Progenitor cell of endocrine pancreas (in vitro differentiated cells): ENCODE data around the gene PRR35. TPM values are rescaled to one million over a fixed set of nuclear protein-coding genes. Genes with fewer than 3 reads are reported as not detected.

Experiments used
- DNase-seq: peaks from one replicate; pipeline ENCODE4 v3.0.0; 2021; ENCODE audit warnings: low spot score; ENCODE audit not compliant: unreplicated experiment
- H3K27ac Mint-ChIP-seq: 2 replicates; pipeline ENCODE4 v1.8.0; 2021; ENCODE audit warnings: mild to moderate bottlenecking, moderate library complexity, mixed read lengths
- H3K27me3 Mint-ChIP-seq: 2 replicates; pipeline ENCODE4 v1.8.0; 2021; ENCODE audit warnings: mixed read lengths
- H3K36me3 Mint-ChIP-seq: 2 replicates; pipeline ENCODE4 v1.8.0; 2022; ENCODE audit warnings: mixed read lengths; ENCODE audit not compliant: insufficient read depth
- H3K4me1 Mint-ChIP-seq: 2 replicates; pipeline ENCODE4 v1.8.0; 2021; ENCODE audit warnings: low read depth, mixed read lengths
- H3K4me3 Mint-ChIP-seq: 2 replicates; pipeline ENCODE4 v1.8.0; 2021; ENCODE audit warnings: low read depth, mild to moderate bottlenecking, moderate library complexity, mixed read lengths
- H3K9me3 Mint-ChIP-seq: 2 replicates; pipeline ENCODE4 v1.8.0; 2021; ENCODE audit warnings: low read depth, mixed read lengths
- total RNA-seq: library from RNA; stranded (reverse); gene quantifications from 2 replicates; pipeline ENCODE4 v1.2.1, GENCODE V29; 2021
- TF ChIP-seq, protein P1 (sequence below): fragments of 200-600 bp; sonication (generic); IDR thresholded peaks from one replicate; pipeline ENCODE4 v1.5.0; 2021; ENCODE audit warnings: antibody characterized with exemption, mild to moderate bottlenecking; ENCODE audit not compliant: unreplicated experiment

PRR35 gene
- total RNA-seq, 1 donor from 2014 or later = not detected

DNA sequence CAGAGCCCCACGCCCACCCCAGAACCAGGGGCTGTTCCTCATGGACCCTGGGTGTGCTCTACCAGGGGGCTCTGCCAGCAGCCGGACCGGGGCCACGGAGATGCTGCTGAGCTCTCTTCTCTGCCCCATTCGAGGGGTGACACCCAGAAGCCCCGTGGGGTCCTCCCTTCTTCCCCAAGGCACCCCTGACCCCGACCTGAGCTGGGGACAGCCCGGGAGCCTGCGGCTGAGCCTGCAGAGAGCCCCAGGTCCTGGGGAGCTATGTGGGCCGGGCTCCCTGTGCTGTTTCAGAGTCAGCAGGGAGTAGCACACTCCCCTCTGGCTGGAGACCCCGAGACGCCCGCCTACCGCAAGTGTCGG, 1.2 kb upstream of the PRR35 start:
- no peaks in the 10 kb centered on the region for H3K4me1 Mint-ChIP-seq
- H3K4me3 Mint-ChIP-seq = no peak overlapping the region
- TF ChIP-seq, protein P1, sequence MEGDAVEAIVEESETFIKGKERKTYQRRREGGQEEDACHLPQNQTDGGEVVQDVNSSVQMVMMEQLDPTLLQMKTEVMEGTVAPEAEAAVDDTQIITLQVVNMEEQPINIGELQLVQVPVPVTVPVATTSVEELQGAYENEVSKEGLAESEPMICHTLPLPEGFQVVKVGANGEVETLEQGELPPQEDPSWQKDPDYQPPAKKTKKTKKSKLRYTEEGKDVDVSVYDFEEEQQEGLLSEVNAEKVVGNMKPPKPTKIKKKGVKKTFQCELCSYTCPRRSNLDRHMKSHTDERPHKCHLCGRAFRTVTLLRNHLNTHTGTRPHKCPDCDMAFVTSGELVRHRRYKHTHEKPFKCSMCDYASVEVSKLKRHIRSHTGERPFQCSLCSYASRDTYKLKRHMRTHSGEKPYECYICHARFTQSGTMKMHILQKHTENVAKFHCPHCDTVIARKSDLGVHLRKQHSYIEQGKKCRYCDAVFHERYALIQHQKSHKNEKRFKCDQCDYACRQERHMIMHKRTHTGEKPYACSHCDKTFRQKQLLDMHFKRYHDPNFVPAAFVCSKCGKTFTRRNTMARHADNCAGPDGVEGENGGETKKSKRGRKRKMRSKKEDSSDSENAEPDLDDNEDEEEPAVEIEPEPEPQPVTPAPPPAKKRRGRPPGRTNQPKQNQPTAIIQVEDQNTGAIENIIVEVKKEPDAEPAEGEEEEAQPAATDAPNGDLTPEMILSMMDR = no peak
- H3K27ac Mint-ChIP-seq = no peak overlapping the region
- DNase-seq = no peak
- H3K36me3 Mint-ChIP-seq = peaks cover 1% of the 10 kb centered on the region
- peaks cover 24% of the 10 kb centered on the region for H3K27me3 Mint-ChIP-seq
- H3K9me3 Mint-ChIP-seq = no peaks in the 10 kb centered on the region

- DNase-seq = no peak
- H3K9me3 Mint-ChIP-seq = no peaks in the 10 kb centered on the region
- H3K27me3 Mint-ChIP-seq = peaks cover 24% of the 10 kb centered on the region
- H3K4me3 Mint-ChIP-seq = no peak overlapping the region
- no peaks in the 10 kb centered on the region for H3K4me1 Mint-ChIP-seq
- no peak overlapping the region for H3K27ac Mint-ChIP-seq
- TF ChIP-seq, protein P1 = no peak
- H3K36me3 Mint-ChIP-seq = no peaks in the 10 kb centered on the region
Measured at GRCh38 chr16:559411-560203, 587 bp upstream of the PRR35 start.

GRCh38 chr16:560701-561412, 663 bp downstream of the PRR35 start:
- Mint-ChIP-seq H3K9me3 (no peaks in the 10 kb centered on the region), H3K4me1 (peaks cover 1% of the 10 kb centered on the region), H3K4me3 (no peak overlapping the region), H3K36me3 (no peaks in the 10 kb centered on the region), H3K27me3 (peaks cover 24% of the 10 kb centered on the region), H3K27ac (no peak overlapping the region)
- TF ChIP-seq, protein P1 = no peak
- no peak for DNase-seq

DNA sequence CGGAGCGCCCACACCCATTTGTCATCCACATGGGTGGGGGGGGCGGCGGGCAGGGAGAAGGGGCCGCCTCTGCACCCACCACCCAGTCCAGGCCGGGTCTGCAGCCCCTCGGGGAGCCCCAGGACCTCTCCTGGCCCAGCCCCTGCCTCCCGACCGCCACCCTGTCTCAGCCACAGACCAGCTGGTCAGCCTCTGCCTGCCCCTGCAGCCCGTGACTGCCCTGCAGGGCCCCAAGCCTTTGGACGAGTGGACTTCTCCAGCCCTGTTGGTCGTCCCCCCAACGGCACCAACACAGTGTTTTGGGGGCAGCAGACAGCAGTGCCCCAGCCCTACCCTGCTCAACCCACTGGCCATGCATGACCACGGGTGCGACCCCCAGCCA, 1.2 kb downstream of the PRR35 start:
- Mint-ChIP-seq H3K4me1 (peaks cover 1% of the 10 kb centered on the region), H3K4me3 (no peak overlapping the region), H3K27me3 (peaks cover 24% of the 10 kb centered on the region), H3K36me3 (no peaks in the 10 kb centered on the region), H3K9me3 (no peaks in the 10 kb centered on the region), H3K27ac (no peak overlapping the region)
- TF ChIP-seq, protein P1 = no peak
- no peak for DNase-seq

DNA sequence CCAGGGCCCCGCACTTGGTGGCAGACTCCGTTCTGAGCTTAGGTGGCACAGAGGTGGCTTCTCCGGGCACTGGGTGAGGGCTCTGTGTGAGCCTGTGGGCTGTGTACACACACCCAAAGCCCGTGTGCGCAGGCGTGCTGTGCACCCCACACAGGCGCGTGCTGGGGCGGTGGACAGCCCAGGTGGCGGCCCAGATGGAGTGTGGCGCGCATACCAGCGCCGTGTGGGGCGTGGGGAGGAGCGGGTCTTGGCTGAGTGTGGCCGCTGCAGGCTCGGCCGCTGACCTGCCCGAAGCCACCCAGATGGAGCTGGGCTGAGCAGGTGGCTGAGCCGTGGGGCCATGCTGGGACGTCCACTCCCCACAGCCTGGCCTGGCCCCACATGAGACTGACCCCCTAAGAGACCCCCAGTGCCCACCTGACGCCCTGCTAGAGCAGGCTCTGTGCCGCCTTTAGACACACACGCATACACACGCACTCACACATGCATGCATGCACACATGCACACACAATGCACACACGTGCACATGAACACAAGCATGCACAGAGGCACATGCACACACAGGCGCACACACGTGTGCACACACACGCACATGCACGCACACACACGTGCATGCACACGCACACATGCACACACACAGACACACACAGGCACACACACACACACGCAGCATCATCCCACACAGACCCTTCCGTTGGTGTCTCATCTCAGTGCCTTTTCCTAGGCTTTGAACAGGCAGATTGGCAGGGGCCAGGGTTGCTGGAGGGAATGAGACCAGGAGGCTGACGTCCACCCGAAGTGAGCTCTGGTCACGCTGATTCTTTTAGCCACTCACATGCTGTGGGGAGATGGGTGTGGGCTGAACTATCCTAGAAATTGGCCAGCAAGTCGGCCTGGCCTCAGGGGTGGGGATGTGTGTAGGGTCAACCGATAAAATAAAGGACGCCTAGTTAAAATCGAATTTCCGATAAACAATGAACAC, 2.1 kb downstream of the PRR35 start:
- H3K27ac Mint-ChIP-seq = no peak overlapping the region
- DNase-seq = no peak
- no peaks in the 10 kb centered on the region for H3K9me3 Mint-ChIP-seq
- TF ChIP-seq, protein P1 = no peak
- H3K4me1 Mint-ChIP-seq = peaks cover 6% of the 10 kb centered on the region
- peaks cover 24% of the 10 kb centered on the region for H3K27me3 Mint-ChIP-seq
- no peaks in the 10 kb centered on the region for H3K36me3 Mint-ChIP-seq
- no peak overlapping the region for H3K4me3 Mint-ChIP-seq
